Small intestine (tissue), 7 donors: Measurements from ENCODE around the gene MPC1L. TPM values are rescaled to one million over a fixed set of nuclear protein-coding genes. Genes with fewer than 3 reads are reported as not detected.

ENCODE experiments used
- DNase-seq, 2 donors: peaks; one replicate each; pipeline versions ENCODE4 v3.0.0 to v3.0.0-alpha.2; 2013
- FAIRE-seq: peaks from 2 replicates; lab custom pipeline; 2012; peaks lifted over from hg19 to GRCh38; lab: Jason Lieb, UNC
- H3K27ac ChIP-seq, 3 donors: one replicate each; pipeline ENCODE4 v1.5.1; 2013; ENCODE audit warnings: low read length in 2 of 3, mild to moderate bottlenecking in 2 of 3, control low read depth in 1 of 3, inconsistent platforms in 1 of 3, low read depth in 1 of 3, moderate library complexity in 1 of 3
- H3K27me3 ChIP-seq, 3 donors: one replicate each; pipeline ENCODE4 v1.6.1; 2013; ENCODE audit warnings: low read length in 3 of 3, inconsistent platforms in 1 of 3; ENCODE audit not compliant: control insufficient read depth in 3 of 3, insufficient read depth in 3 of 3
- H3K36me3 ChIP-seq, 3 donors: one replicate each; pipeline ENCODE4 v1.6.1; 2013; ENCODE audit warnings: low read length in 3 of 3, inconsistent platforms in 1 of 3, low read depth in 1 of 3, mild to moderate bottlenecking in 1 of 3, moderate library complexity in 1 of 3; ENCODE audit not compliant: control insufficient read depth in 3 of 3, insufficient read depth in 2 of 3
- H3K4me1 ChIP-seq, 3 donors: one replicate each; pipeline ENCODE4 v1.6.1; 2013; ENCODE audit warnings: low read length in 2 of 3, inconsistent platforms in 1 of 3, low read depth in 1 of 3, mild to moderate bottlenecking in 1 of 3, moderate library complexity in 1 of 3; ENCODE audit not compliant: control insufficient read depth in 3 of 3, insufficient read depth in 2 of 3
- H3K4me3 ChIP-seq, 3 donors: one replicate each; pipeline ENCODE4 v1.5.1; 2013; ENCODE audit warnings: low read length in 3 of 3, control low read depth in 1 of 3, inconsistent platforms in 1 of 3, low read depth in 1 of 3, mild to moderate bottlenecking in 1 of 3, moderate library complexity in 1 of 3
- H3K9me3 ChIP-seq, 2 donors: one replicate each; pipeline ENCODE4 v1.6.1; 2013; ENCODE audit warnings: low read depth in 1 of 2, low read length in 1 of 2; ENCODE audit not compliant: control insufficient read depth in 2 of 2, insufficient read depth in 1 of 2
- WGBS, 3 donors: extraction: QIAGEN DNeasy Blood & Tissue Kit; methylation state at CpG; one replicate each; pipeline ENCODE4 v1.1.7; 2013; 5-methylcytosine and 5-hydroxymethylcytosine counted together
- polyA plus RNA-seq, 4 donors: library from polyadenylated mRNA; stranded (reverse) in 3 of 4; unstranded in 1 of 4; fragments of 200-250 nt in 3 of 4; fragments of 120-200 nt in 1 of 4; gene quantifications; one replicate each; pipeline versions ENCODE4 v1.2.1 to v1.2.3, GENCODE V29; 2013
- donor health status: healthy with polysubstance abuse.
- donor health status: control.
- donor health status: control.
- donor health status: Bipolar disorder and iron deficiency.
- donor health status: healthy.

Gene MPC1L
- polyA plus RNA-seq, 4 donors = not detected

- FAIRE-seq (no peak), DNase-seq (no peak)
- 80 to 86% (median 82%) methylated on average over 9 of the region's 9 CpGs for WGBS, 3 donors
- no peaks in the 10 kb centered on the region for H3K4me1 ChIP-seq
- H3K36me3 ChIP-seq = no peaks in the 10 kb centered on the region
- no peak overlapping the region for H3K4me3 ChIP-seq
- no peaks in the 10 kb centered on the region for H3K9me3 ChIP-seq
- no peak overlapping the region for H3K27ac ChIP-seq
- H3K27me3 ChIP-seq = no peaks in the 10 kb centered on the region
These were observed 7.3 kb upstream of the MPC1L start for GRCh38 chrX:40615976-40616375.

- WGBS, 3 donors = 82 to 86% (median 84%) methylated on average over 7 of the region's 7 CpGs
- no peak overlapping the region for H3K27ac ChIP-seq
- FAIRE-seq = no peak
These were observed 5.7 kb upstream of the MPC1L start for GRCh38 chrX:40617566-40617965.

GRCh38 chrX:40622479-40623138 lies 619 bp upstream of the MPC1L start:
- Histone ChIP-seq H3K4me3 (no peak overlapping the region), H3K9me3 (peaks cover 0 to 9% of the 10 kb centered on the region in 2 donors), H3K36me3 (no peaks in the 10 kb centered on the region), H3K27me3 (no peaks in the 10 kb centered on the region), H3K4me1 (no peaks in the 10 kb centered on the region), H3K27ac (no peak overlapping the region)
- DNase-seq = peak; percentile 69 to 71
- whole genome bisulfite sequencing, 3 donors = 32 to 60% (median 58%) methylated on average over 18 of the region's 18 CpGs
- FAIRE-seq = no peak

More at GRCh38 chrX:40617566-40617965, 5.7 kb upstream of the MPC1L start:
- H3K36me3 ChIP-seq = no peaks in the 10 kb centered on the region
- no peaks in the 10 kb centered on the region for H3K4me1 ChIP-seq
- no peak overlapping the region for H3K4me3 ChIP-seq
- DNase-seq = no peak
- no peaks in the 10 kb centered on the region for H3K27me3 ChIP-seq
- no peaks in the 10 kb centered on the region for H3K9me3 ChIP-seq

GRCh38 chrX:40623665-40624064 lies 437 bp downstream of the MPC1L start:
- Histone ChIP-seq H3K4me1 (no peaks in the 10 kb centered on the region), H3K27me3 (no peaks in the 10 kb centered on the region), H3K4me3 (no peak overlapping the region), H3K27ac (no peak overlapping the region), H3K9me3 (peaks cover 0 to 9% of the 10 kb centered on the region in 2 donors), H3K36me3 (peaks cover 0 to 5% (median 0%) of the 10 kb centered on the region in 3 donors)
- WGBS, 3 donors = 93 to 94% (median 94%) methylated on average over 27 to 32 of the region's 32 CpGs
- no peak for DNase-seq
- FAIRE-seq = no peak

- Histone ChIP-seq H3K27ac (no peak overlapping the region), H3K36me3 (peaks cover 0 to 14% (median 3%) of the 10 kb centered on the region in 3 donors), H3K9me3 (peaks cover 0 to 9% of the 10 kb centered on the region in 2 donors), H3K27me3 (no peaks in the 10 kb centered on the region), H3K4me3 (no peak overlapping the region), H3K4me1 (no peaks in the 10 kb centered on the region)
- WGBS, 3 donors = 85 to 90% (median 89%) methylated on average over 4 of the region's 4 CpGs
- FAIRE-seq (no peak), DNase-seq (no peak)
These were observed 2.1 kb downstream of the MPC1L start for GRCh38 chrX:40625294-40625693.

GRCh38 chrX:40628506-40628905 lies 5.3 kb downstream of the MPC1L start:
- H3K36me3 ChIP-seq = peaks cover 0 to 29% (median 3%) of the 10 kb centered on the region in 3 donors

GRCh38 chrX:40632199-40632598 lies 9.0 kb downstream of the MPC1L start:
- no peaks in the 10 kb centered on the region for H3K27me3 ChIP-seq
- FAIRE-seq (no peak), DNase-seq (no peak)
- WGBS, 3 donors = 84 to 88% (median 85%) methylated on average over 4 of the region's 4 CpGs
- H3K4me3 ChIP-seq = no peak overlapping the region
- no peaks in the 10 kb centered on the region for H3K9me3 ChIP-seq
- H3K4me1 ChIP-seq = no peaks in the 10 kb centered on the region
- no peak overlapping the region for H3K27ac ChIP-seq
- peaks cover 6 to 47% (median 14%) of the 10 kb centered on the region in 3 donors for H3K36me3 ChIP-seq

More at GRCh38 chrX:40628506-40628905, 5.3 kb downstream of the MPC1L start:
- Histone ChIP-seq H3K4me1 (no peaks in the 10 kb centered on the region), H3K4me3 (no peak overlapping the region), H3K9me3 (peaks cover 0 to 2% of the 10 kb centered on the region in 2 donors), H3K27ac (no peak overlapping the region), H3K27me3 (no peaks in the 10 kb centered on the region)
- FAIRE-seq (no peak), DNase-seq (no peak)
- 91 to 95% (median 93%) methylated on average over 5 of the region's 5 CpGs for WGBS, 3 donors

- FAIRE-seq = no peak
- Histone ChIP-seq H3K27ac (no peak overlapping the region), H3K9me3 (no peaks in the 10 kb centered on the region), H3K36me3 (peaks cover 6 to 47% (median 12%) of the 10 kb centered on the region in 3 donors), H3K4me1 (no peaks in the 10 kb centered on the region), H3K27me3 (no peaks in the 10 kb centered on the region), H3K4me3 (no peak overlapping the region)
- WGBS, 3 donors = 86 to 94% (median 92%) methylated on average over 3 of the region's 3 CpGs
- no peak for DNase-seq
These were observed 14.5 kb downstream of the MPC1L start for GRCh38 chrX:40637687-40638086.
